ENCODE measurements around the gene CDH4.

DNA sequence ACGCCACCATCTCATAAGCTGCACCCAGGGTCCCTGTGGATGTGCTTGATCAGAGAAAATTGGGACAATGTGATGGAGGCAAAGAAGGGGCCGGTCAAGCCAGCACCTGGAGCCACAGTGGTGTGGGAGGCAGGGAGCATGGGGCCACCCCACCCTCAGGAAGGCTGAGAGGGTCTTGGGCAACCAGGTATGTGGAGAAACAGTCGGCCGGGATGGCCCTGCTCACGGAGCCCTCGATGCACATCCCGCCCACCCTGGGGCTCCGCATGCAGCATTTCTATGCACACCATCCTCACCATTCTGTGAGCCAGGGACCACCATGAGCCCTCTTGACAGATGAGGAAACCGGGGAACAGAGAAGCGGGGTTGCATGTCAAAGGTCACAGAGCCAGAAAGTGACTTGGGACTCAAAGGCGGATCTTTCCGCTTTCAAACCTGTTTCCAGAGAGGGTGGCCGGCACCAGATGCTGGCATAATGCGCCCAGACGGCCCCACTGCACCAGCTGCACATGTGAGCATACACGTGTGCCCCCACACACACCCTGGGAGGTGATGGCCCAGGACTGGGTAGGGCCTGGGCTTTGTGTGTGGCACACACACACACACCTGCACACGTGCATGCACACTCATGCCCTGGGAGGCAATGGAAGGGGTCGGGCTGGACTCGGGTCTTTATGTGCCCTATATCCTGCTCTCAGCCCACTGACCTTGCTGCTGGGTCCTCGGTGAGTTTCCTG lies 415.2 kb downstream of the CDH4 start:
- TF ChIP-seq, protein P1, sequence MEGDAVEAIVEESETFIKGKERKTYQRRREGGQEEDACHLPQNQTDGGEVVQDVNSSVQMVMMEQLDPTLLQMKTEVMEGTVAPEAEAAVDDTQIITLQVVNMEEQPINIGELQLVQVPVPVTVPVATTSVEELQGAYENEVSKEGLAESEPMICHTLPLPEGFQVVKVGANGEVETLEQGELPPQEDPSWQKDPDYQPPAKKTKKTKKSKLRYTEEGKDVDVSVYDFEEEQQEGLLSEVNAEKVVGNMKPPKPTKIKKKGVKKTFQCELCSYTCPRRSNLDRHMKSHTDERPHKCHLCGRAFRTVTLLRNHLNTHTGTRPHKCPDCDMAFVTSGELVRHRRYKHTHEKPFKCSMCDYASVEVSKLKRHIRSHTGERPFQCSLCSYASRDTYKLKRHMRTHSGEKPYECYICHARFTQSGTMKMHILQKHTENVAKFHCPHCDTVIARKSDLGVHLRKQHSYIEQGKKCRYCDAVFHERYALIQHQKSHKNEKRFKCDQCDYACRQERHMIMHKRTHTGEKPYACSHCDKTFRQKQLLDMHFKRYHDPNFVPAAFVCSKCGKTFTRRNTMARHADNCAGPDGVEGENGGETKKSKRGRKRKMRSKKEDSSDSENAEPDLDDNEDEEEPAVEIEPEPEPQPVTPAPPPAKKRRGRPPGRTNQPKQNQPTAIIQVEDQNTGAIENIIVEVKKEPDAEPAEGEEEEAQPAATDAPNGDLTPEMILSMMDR (conservative IDR thresholded peaks at IDR 0.05; ENCODE audit: low read length): no peak
- TF ChIP-seq EZH2phosphoT487 (IDR thresholded peaks at IDR 0.05; ENCODE audit: borderline replicate concordance, low read depth, low read length): no peak

Measured in OCI-LY7 (cell line).